Mesothelial cell of epicardium (in vitro differentiated cells): ENCODE measurements around the gene FARP2. TPM values are rescaled to one million over a fixed set of nuclear protein-coding genes. Genes with fewer than 3 reads are reported as not detected.

ENCODE experiments used
- DNase-seq, 2 experiments: peaks; one replicate each; pipeline ENCODE4 v3.0.0; 2021; ENCODE audit warnings: low spot score in 2 of 2; ENCODE audit not compliant: unreplicated experiment in 2 of 2
- H3K27ac Mint-ChIP-seq: 2 replicates; pipeline ENCODE4 v1.8.0; 2021; ENCODE audit warnings: mixed read lengths
- H3K27me3 Mint-ChIP-seq: 2 replicates; pipeline ENCODE4 v1.8.0; 2021; ENCODE audit warnings: low read depth, mixed read lengths
- H3K36me3 Mint-ChIP-seq: 2 replicates; pipeline ENCODE4 v1.8.0; 2021; ENCODE audit warnings: mixed read lengths
- H3K4me1 Mint-ChIP-seq: 2 replicates; pipeline ENCODE4 v1.8.0; 2021; ENCODE audit warnings: mixed read lengths
- H3K4me3 Mint-ChIP-seq: 2 replicates; pipeline ENCODE4 v1.8.0; 2021; ENCODE audit warnings: mild to moderate bottlenecking, moderate library complexity, mixed read lengths
- H3K9me3 Mint-ChIP-seq: 2 replicates; pipeline ENCODE4 v1.8.0; 2021; ENCODE audit warnings: mixed read lengths
- CTCF ChIP-seq: fragments of 200-600 bp; sonication (generic); IDR thresholded peaks from one replicate; pipeline ENCODE4 v1.5.0; 2021; ENCODE audit warnings: antibody characterized with exemption; ENCODE audit not compliant: unreplicated experiment
- total RNA-seq: library from RNA; stranded (reverse); gene quantifications from 3 replicates; pipeline ENCODE4 v1.2.1, GENCODE V29; 2021

FARP2 gene
- total RNA-seq, 1 donor from 2014 or later, result 54.9 TPM

- Mint-ChIP-seq H3K4me1 (peaks cover 7% of the 10 kb centered on the region), H3K27me3 (no peaks in the 10 kb centered on the region), H3K9me3 (no peaks in the 10 kb centered on the region), H3K36me3 (peaks cover 31% of the 10 kb centered on the region), H3K4me3 (no peak overlapping the region), H3K27ac (no peak overlapping the region)
- DNase-seq, result no peak
- no peak for TF ChIP-seq CTCF
These were observed 4.4 kb upstream of the FARP2 start for GRCh38 chr2:241351640-241352031.

GRCh38 chr2:241352227-241352626 is 3.9 kb upstream of the FARP2 start:
- Mint-ChIP-seq H3K36me3 (peaks cover 29% of the 10 kb centered on the region), H3K4me1 (peaks cover 11% of the 10 kb centered on the region), H3K27me3 (no peaks in the 10 kb centered on the region), H3K4me3 (no peak overlapping the region), H3K27ac (peak overlapping the region; percentile 62), H3K9me3 (no peaks in the 10 kb centered on the region)
- no peak for TF ChIP-seq CTCF
- DNase-seq, result no peak

- Mint-ChIP-seq H3K9me3 (no peaks in the 10 kb centered on the region), H3K4me3 (peak overlapping the region; percentile 51), H3K36me3 (peaks cover 20% of the 10 kb centered on the region), H3K27me3 (no peaks in the 10 kb centered on the region), H3K4me1 (peaks cover 19% of the 10 kb centered on the region), H3K27ac (peak overlapping the region; percentile 84)
- peak; percentile 51 to 80 for DNase-seq
- no peak for TF ChIP-seq CTCF
These were observed 1.1 kb upstream of the FARP2 start for GRCh38 chr2:241354668-241355658.

GRCh38 chr2:241356871-241357260 is 781 bp downstream of the FARP2 start:
- H3K27me3 Mint-ChIP-seq, result no peaks in the 10 kb centered on the region
- no peak for TF ChIP-seq CTCF
- H3K27ac Mint-ChIP-seq, result peak overlapping the region; percentile 84
- H3K36me3 Mint-ChIP-seq, result peaks cover 12% of the 10 kb centered on the region
- no peak for DNase-seq
- H3K4me1 Mint-ChIP-seq, result peaks cover 23% of the 10 kb centered on the region
- no peaks in the 10 kb centered on the region for H3K9me3 Mint-ChIP-seq
- peak overlapping the region; percentile 76 for H3K4me3 Mint-ChIP-seq

- Mint-ChIP-seq H3K4me1 (peaks cover 23% of the 10 kb centered on the region), H3K27ac (peak overlapping the region; percentile 84), H3K9me3 (no peaks in the 10 kb centered on the region)
These were observed 1.4 kb downstream of the FARP2 start for GRCh38 chr2:241357531-241357930.

More at GRCh38 chr2:241357531-241357930, 1.4 kb downstream of the FARP2 start:
- H3K4me3 Mint-ChIP-seq, result peak overlapping the region; percentile 76
- no peak for TF ChIP-seq CTCF
- no peaks in the 10 kb centered on the region for H3K27me3 Mint-ChIP-seq
- H3K36me3 Mint-ChIP-seq, result peaks cover 8% of the 10 kb centered on the region
- no peak for DNase-seq
